Measurements from ENCODE around the gene RNGTT. TPM values are rescaled to one million over a fixed set of nuclear protein-coding genes. Genes with fewer than 3 reads are reported as not detected.

The RNGTT gene
- total and polyA plus RNA-seq, 2 experiments from 2014 or later = 7.4 to 15.6 TPM

- 92% methylated on average over 1 of the region's 1 CpG for WGBS (ENCODE audit: low lambda C conversion rate, missing lambda C conversion rate)
- no peak overlapping the region for H2AFZ ChIP-seq
- H3K4me2 ChIP-seq = no peak overlapping the region
These were observed 29.5 kb upstream of the RNGTT start for GRCh38 chr6:88992741-88993552.

GRCh38 chr6:88989215-88989614 is 25.8 kb upstream of the RNGTT start:
- peak; percentile 58 for DNase-seq (ENCODE audit: low spot score)
- no peaks in the 10 kb centered on the region for H3K4me1 ChIP-seq (ENCODE audit: insufficient read depth)
- no peak overlapping the region for H2AFZ ChIP-seq
- H4K20me1 ChIP-seq (ENCODE audit: insufficient read depth, poor library complexity, severe bottlenecking) = no peaks in the 10 kb centered on the region
- no peaks in the 10 kb centered on the region for H3K79me2 ChIP-seq
- TF ChIP-seq EZH2 (IDR thresholded peaks at IDR 0.05; ENCODE audit: borderline replicate concordance) (no peak), EZH2phosphoT487 (IDR thresholded peaks at IDR 0.05; ENCODE audit: low read depth, severe bottlenecking, unreplicated experiment) (no peak)
- TF ChIP-seq, protein P1, sequence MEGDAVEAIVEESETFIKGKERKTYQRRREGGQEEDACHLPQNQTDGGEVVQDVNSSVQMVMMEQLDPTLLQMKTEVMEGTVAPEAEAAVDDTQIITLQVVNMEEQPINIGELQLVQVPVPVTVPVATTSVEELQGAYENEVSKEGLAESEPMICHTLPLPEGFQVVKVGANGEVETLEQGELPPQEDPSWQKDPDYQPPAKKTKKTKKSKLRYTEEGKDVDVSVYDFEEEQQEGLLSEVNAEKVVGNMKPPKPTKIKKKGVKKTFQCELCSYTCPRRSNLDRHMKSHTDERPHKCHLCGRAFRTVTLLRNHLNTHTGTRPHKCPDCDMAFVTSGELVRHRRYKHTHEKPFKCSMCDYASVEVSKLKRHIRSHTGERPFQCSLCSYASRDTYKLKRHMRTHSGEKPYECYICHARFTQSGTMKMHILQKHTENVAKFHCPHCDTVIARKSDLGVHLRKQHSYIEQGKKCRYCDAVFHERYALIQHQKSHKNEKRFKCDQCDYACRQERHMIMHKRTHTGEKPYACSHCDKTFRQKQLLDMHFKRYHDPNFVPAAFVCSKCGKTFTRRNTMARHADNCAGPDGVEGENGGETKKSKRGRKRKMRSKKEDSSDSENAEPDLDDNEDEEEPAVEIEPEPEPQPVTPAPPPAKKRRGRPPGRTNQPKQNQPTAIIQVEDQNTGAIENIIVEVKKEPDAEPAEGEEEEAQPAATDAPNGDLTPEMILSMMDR (IDR thresholded peaks at IDR 0.05; ENCODE audit: poor library complexity) = no peak
- H3K36me3 ChIP-seq (replicated peaks; ENCODE audit: insufficient read depth, low read depth) = no peaks in the 10 kb centered on the region
- WGBS (ENCODE audit: low lambda C conversion rate, missing lambda C conversion rate) = 36% methylated on average over 1 of the region's 1 CpG
- no peak overlapping the region for H3K4me3 ChIP-seq
- H3K4me2 ChIP-seq = no peak overlapping the region
- H3K27ac ChIP-seq = peak overlapping the region; percentile 38
- H3K27me3 ChIP-seq = no peaks in the 10 kb centered on the region
- H3K9me3 ChIP-seq (ENCODE audit: low read depth) = no peaks in the 10 kb centered on the region
- no peaks in the 10 kb centered on the region for H3K9me2 ChIP-seq (replicated peaks; ENCODE audit: insufficient read depth)

More at GRCh38 chr6:88992741-88993552, 29.5 kb upstream of the RNGTT start:
- Histone ChIP-seq H3K36me3 (replicated peaks; ENCODE audit: insufficient read depth, low read depth) (no peaks in the 10 kb centered on the region), H3K27ac (no peak overlapping the region), H3K4me1 (ENCODE audit: insufficient read depth) (no peaks in the 10 kb centered on the region), H3K9me2 (replicated peaks; ENCODE audit: insufficient read depth) (no peaks in the 10 kb centered on the region), H4K20me1 (ENCODE audit: insufficient read depth, poor library complexity, severe bottlenecking) (no peaks in the 10 kb centered on the region), H3K4me3 (no peak overlapping the region), H3K9me3 (ENCODE audit: low read depth) (no peaks in the 10 kb centered on the region), H3K27me3 (no peaks in the 10 kb centered on the region), H3K79me2 (no peaks in the 10 kb centered on the region)
- TF ChIP-seq, protein P1 (IDR thresholded peaks at IDR 0.05; ENCODE audit: poor library complexity) = no peak
- TF ChIP-seq EZH2 (IDR thresholded peaks at IDR 0.05; ENCODE audit: borderline replicate concordance) (no peak), EZH2phosphoT487 (IDR thresholded peaks at IDR 0.05; ENCODE audit: low read depth, severe bottlenecking, unreplicated experiment) (no peak)
- DNase-seq (ENCODE audit: low spot score) = no peak

DNA sequence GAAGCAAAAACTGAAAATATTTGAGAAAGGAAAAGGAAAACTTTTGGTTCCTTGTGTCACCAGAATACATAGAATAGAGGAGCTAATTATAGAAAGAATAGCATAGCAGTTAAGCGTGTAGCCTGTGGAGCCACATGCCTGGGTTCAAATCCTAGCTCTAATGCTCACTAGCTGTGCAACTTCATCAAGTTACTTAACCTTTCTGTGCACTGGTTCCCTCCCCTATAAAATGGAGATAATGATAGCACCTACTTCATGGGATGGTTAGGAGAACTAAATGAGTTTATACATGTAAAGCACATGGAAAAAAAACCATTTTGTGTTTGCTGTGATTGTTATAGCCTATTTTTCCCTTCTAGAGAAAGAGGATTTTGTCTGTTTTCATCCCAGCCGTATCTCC is 24.5 kb upstream of the RNGTT start:
- H3K27ac ChIP-seq = no peak overlapping the region
- no peaks in the 10 kb centered on the region for H3K4me1 ChIP-seq (ENCODE audit: insufficient read depth)
- no peak overlapping the region for H3K4me2 ChIP-seq
- H3K4me3 ChIP-seq = no peak overlapping the region
- no peak overlapping the region for H2AFZ ChIP-seq
- TF ChIP-seq EZH2phosphoT487 (IDR thresholded peaks at IDR 0.05; ENCODE audit: low read depth, severe bottlenecking, unreplicated experiment) (no peak), EZH2 (IDR thresholded peaks at IDR 0.05; ENCODE audit: borderline replicate concordance) (no peak)
- TF ChIP-seq, protein P1 (IDR thresholded peaks at IDR 0.05; ENCODE audit: poor library complexity) = no peak
- H3K27me3 ChIP-seq = no peaks in the 10 kb centered on the region
- H3K9me3 ChIP-seq (ENCODE audit: low read depth) = no peaks in the 10 kb centered on the region
- no peaks in the 10 kb centered on the region for H3K36me3 ChIP-seq (replicated peaks; ENCODE audit: insufficient read depth, low read depth)
- no peaks in the 10 kb centered on the region for H3K79me2 ChIP-seq
- no peak for DNase-seq (ENCODE audit: low spot score)
- no peaks in the 10 kb centered on the region for H4K20me1 ChIP-seq (ENCODE audit: insufficient read depth, poor library complexity, severe bottlenecking)
- WGBS (ENCODE audit: low lambda C conversion rate, missing lambda C conversion rate) = 61% methylated on average over 2 of the region's 2 CpGs
- H3K9me2 ChIP-seq (replicated peaks; ENCODE audit: insufficient read depth) = no peaks in the 10 kb centered on the region

Measured in hepatocyte (in vitro differentiated cells).